Chondrocyte (in vitro differentiated cells): ENCODE measurements around the gene CA12. TPM values are rescaled to one million over a fixed set of nuclear protein-coding genes. Genes with fewer than 3 reads are reported as not detected.

ENCODE experiments used
- DNase-seq: peaks from one replicate; pipeline ENCODE4 v3.0.0; 2021; ENCODE audit warnings: mixed read lengths, low spot score
- H3K27ac Mint-ChIP-seq: one replicate; pipeline ENCODE4 v1.8.0; 2021; ENCODE audit warnings: mild to moderate bottlenecking, moderate library complexity, mixed read lengths; ENCODE audit not compliant: unreplicated experiment
- H3K27me3 Mint-ChIP-seq: 2 replicates; pipeline ENCODE4 v1.8.0; 2021; ENCODE audit warnings: low read depth, mixed read lengths
- H3K36me3 Mint-ChIP-seq: 2 replicates; pipeline ENCODE4 v1.8.0; 2021; ENCODE audit warnings: low read depth, mixed read lengths
- H3K4me1 Mint-ChIP-seq: 2 replicates; pipeline ENCODE4 v1.8.0; 2021; ENCODE audit warnings: low read depth, mild to moderate bottlenecking, mixed read lengths
- H3K4me3 Mint-ChIP-seq: one replicate; pipeline ENCODE4 v1.8.0; 2021; ENCODE audit warnings: mild to moderate bottlenecking, moderate library complexity, mixed read lengths; ENCODE audit not compliant: unreplicated experiment
- H3K9me3 Mint-ChIP-seq: 2 replicates; pipeline ENCODE4 v1.8.0; 2021; ENCODE audit warnings: low read depth, mixed read lengths
- total RNA-seq: library from RNA; stranded (reverse); gene quantifications from 3 replicates; pipeline ENCODE4 v1.2.1, GENCODE V29; 2021
- TF ChIP-seq, protein P1 (sequence below): fragments of 200-600 bp; sonication (generic); IDR thresholded peaks from 2 replicates; pipeline ENCODE4 v1.5.0; 2021; ENCODE audit warnings: antibody characterized with exemption, mild to moderate bottlenecking, moderate library complexity

CA12 gene
- total RNA-seq, 1 donor from 2014 or later = 6.9 TPM

GRCh38 chr15:63387748-63388493 is 6.3 kb upstream of the CA12 start:
- H3K36me3 Mint-ChIP-seq = no peaks in the 10 kb centered on the region
- no peak overlapping the region for H3K27ac Mint-ChIP-seq
- H3K27me3 Mint-ChIP-seq = no peaks in the 10 kb centered on the region

DNA sequence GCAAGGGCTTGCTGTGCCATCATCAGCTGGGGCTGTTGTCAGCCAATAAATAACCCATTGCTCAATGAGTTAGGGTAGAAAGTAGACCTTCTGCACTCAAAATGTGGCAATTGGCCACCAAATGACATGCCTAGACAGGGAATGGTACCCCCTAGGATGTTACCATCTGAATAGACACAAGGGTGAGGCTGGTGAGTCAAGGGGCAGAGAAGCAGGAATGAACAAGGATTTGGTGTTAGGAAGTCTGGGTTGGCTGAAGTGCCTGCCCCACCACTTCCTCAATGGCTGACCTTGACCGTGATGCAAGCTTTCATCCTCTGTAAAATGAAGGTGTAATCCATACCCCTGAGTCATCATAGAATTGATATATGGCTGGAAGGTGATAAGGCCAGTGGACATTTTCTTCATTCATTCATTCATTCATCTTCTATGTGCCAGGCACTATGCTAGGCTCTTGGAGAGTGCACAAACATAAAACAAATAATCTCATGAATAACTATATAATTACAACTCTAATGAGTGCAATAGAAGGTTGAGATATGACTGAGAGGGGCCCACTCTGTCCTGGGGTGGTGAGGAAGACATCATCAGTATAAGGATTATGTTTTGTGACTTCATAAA is 4.4 kb upstream of the CA12 start:
- Mint-ChIP-seq H3K4me3 (no peak overlapping the region), H3K27me3 (no peaks in the 10 kb centered on the region), H3K9me3 (no peaks in the 10 kb centered on the region), H3K27ac (no peak overlapping the region), H3K4me1 (peaks cover 28% of the 10 kb centered on the region), H3K36me3 (no peaks in the 10 kb centered on the region)
- no peak for DNase-seq
- TF ChIP-seq, protein P1, sequence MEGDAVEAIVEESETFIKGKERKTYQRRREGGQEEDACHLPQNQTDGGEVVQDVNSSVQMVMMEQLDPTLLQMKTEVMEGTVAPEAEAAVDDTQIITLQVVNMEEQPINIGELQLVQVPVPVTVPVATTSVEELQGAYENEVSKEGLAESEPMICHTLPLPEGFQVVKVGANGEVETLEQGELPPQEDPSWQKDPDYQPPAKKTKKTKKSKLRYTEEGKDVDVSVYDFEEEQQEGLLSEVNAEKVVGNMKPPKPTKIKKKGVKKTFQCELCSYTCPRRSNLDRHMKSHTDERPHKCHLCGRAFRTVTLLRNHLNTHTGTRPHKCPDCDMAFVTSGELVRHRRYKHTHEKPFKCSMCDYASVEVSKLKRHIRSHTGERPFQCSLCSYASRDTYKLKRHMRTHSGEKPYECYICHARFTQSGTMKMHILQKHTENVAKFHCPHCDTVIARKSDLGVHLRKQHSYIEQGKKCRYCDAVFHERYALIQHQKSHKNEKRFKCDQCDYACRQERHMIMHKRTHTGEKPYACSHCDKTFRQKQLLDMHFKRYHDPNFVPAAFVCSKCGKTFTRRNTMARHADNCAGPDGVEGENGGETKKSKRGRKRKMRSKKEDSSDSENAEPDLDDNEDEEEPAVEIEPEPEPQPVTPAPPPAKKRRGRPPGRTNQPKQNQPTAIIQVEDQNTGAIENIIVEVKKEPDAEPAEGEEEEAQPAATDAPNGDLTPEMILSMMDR = no peak

More at GRCh38 chr15:63387748-63388493, 6.3 kb upstream of the CA12 start:
- TF ChIP-seq, protein P1 = no peak
- peaks cover 20% of the 10 kb centered on the region for H3K4me1 Mint-ChIP-seq
- H3K4me3 Mint-ChIP-seq = no peak overlapping the region
- DNase-seq = no peak
- no peaks in the 10 kb centered on the region for H3K9me3 Mint-ChIP-seq

- Mint-ChIP-seq H3K4me3 (no peak overlapping the region), H3K27ac (no peak overlapping the region), H3K4me1 (peaks cover 35% of the 10 kb centered on the region), H3K9me3 (no peaks in the 10 kb centered on the region), H3K27me3 (no peaks in the 10 kb centered on the region), H3K36me3 (no peaks in the 10 kb centered on the region)
- DNase-seq = no peak
- TF ChIP-seq, protein P1 = no peak
Measured at GRCh38 chr15:63384906-63385305, 3.3 kb upstream of the CA12 start.

GRCh38 chr15:63382966-63383710 is 1.5 kb upstream of the CA12 start:
- TF ChIP-seq, protein P1 = no peak
- DNase-seq = no peak
- Mint-ChIP-seq H3K27ac (no peak overlapping the region), H3K9me3 (no peaks in the 10 kb centered on the region), H3K4me3 (peak overlapping the region; percentile 29), H3K36me3 (no peaks in the 10 kb centered on the region), H3K27me3 (no peaks in the 10 kb centered on the region), H3K4me1 (peaks cover 37% of the 10 kb centered on the region)

DNA sequence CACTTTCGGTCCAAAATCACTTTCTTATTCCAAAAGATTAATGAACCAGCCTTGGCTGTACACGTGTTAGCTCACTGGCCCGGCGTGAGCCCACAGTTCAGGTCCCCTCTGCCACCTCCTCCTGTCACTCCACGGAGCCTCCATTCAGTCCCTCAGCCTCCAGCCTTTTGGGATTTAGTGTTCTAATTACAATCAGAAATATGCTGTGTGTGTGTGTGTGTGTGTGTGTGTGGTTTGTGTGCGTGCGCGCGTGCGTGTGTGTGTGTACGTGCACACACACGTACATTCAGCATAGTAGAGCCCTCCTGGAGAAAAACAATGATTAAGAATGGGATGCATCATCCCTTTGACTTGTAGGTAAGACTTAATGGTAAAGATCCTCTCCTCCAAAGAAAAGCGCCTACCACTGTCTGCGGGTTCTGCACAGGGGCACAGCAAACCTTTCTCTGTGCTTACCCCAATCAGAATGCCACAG is 801 bp downstream of the CA12 start:
- peaks cover 39% of the 10 kb centered on the region for H3K4me1 Mint-ChIP-seq
- H3K36me3 Mint-ChIP-seq = no peaks in the 10 kb centered on the region
- H3K4me3 Mint-ChIP-seq = peak overlapping the region; percentile 78
- H3K27me3 Mint-ChIP-seq = no peaks in the 10 kb centered on the region
- TF ChIP-seq, protein P1 = no peak
- DNase-seq = no peak
- no peaks in the 10 kb centered on the region for H3K9me3 Mint-ChIP-seq
- H3K27ac Mint-ChIP-seq = no peak overlapping the region
